Neuronal stem cell (in vitro differentiated cells): ENCODE results near the gene AMPD3.

ENCODE experiments used
- DNase-seq: peaks from one replicate; pipeline ENCODE4 v3.0.0-alpha.2; 2013; ENCODE audit warnings: low spot score
- H2AFZ ChIP-seq: one replicate; pipeline ENCODE4 v1.6.1; 2013; ENCODE audit warnings: mild to moderate bottlenecking, low read length, inconsistent platforms
- H2AK5ac ChIP-seq: 2 replicates; pipeline ENCODE4 v1.6.1; 2013; ENCODE audit warnings: low read depth, mild to moderate bottlenecking, inconsistent platforms, low read length, moderate library complexity, mixed read lengths
- H2BK120ac ChIP-seq: 2 replicates; pipeline ENCODE4 v1.6.1; 2013; ENCODE audit warnings: low read depth, mild to moderate bottlenecking, inconsistent platforms, low read length, moderate library complexity, mixed read lengths
- H2BK12ac ChIP-seq: one replicate; pipeline ENCODE4 v1.6.1; 2013; ENCODE audit warnings: low read length, inconsistent platforms
- H2BK15ac ChIP-seq: 2 replicates; pipeline ENCODE4 v1.6.1; 2013; ENCODE audit warnings: mild to moderate bottlenecking, low read length, inconsistent platforms, mixed read lengths
- H2BK5ac ChIP-seq: one replicate; pipeline ENCODE4 v1.6.1; 2013; ENCODE audit warnings: inconsistent platforms, mild to moderate bottlenecking, low read length, moderate library complexity
- H3K14ac ChIP-seq: one replicate; pipeline ENCODE4 v1.6.1; 2013; ENCODE audit warnings: low read length, inconsistent platforms
- H3K18ac ChIP-seq: 2 replicates; pipeline ENCODE4 v1.6.1; 2013; ENCODE audit warnings: low read length, inconsistent platforms
- H3K23ac ChIP-seq: 2 replicates; pipeline ENCODE4 v1.6.1; 2013; ENCODE audit warnings: low read depth, mild to moderate bottlenecking, mixed read lengths, low read length, inconsistent platforms; ENCODE audit not compliant: poor library complexity
- H3K27ac ChIP-seq: replicated peaks from 3 replicates; pipeline ENCODE4 v1.5.1; 2013; ENCODE audit warnings: low read length, inconsistent platforms
- H3K27me3 ChIP-seq, 3 experiments: 2 replicates each; pipeline ENCODE4 v1.6.1; 2013; ENCODE audit warnings: low read length in 3 of 3, mild to moderate bottlenecking in 2 of 3, inconsistent platforms in 1 of 3, low read depth in 1 of 3, mixed read lengths in 1 of 3, moderate library complexity in 1 of 3; ENCODE audit not compliant: control insufficient read depth in 3 of 3, insufficient read depth in 3 of 3
- H3K36me3 ChIP-seq, 2 donors: replicated peaks in 1 of 2; 2 replicates each; pipeline ENCODE4 v1.6.1; 2013; ENCODE audit warnings: low read length in 2 of 2; ENCODE audit not compliant: control insufficient read depth in 2 of 2, insufficient read depth in 2 of 2
- H3K4ac ChIP-seq: 2 replicates; pipeline ENCODE4 v1.6.1; 2013; ENCODE audit warnings: inconsistent platforms, mild to moderate bottlenecking, low read length, moderate library complexity
- H3K4me1 ChIP-seq, 2 donors: 1 replicate in 1 of 2; 2 replicates in 1 of 2; pipeline ENCODE4 v1.6.1; 2013; ENCODE audit warnings: low read length in 2 of 2, low read depth in 1 of 2; ENCODE audit not compliant: control insufficient read depth in 2 of 2, insufficient read depth in 1 of 2
- H3K4me2 ChIP-seq: one replicate; pipeline ENCODE4 v1.6.1; 2013; ENCODE audit warnings: mild to moderate bottlenecking, low read length, inconsistent platforms; ENCODE audit not compliant: insufficient read depth, poor library complexity, severe bottlenecking
- H3K4me3 ChIP-seq, 2 donors: 2 replicates each; pipeline ENCODE4 v1.5.1; 2013; ENCODE audit warnings: low read length in 2 of 2, mild to moderate bottlenecking in 2 of 2, inconsistent platforms in 1 of 2, moderate library complexity in 1 of 2
- H3K79me1 ChIP-seq: one replicate; pipeline ENCODE4 v1.6.1; 2013; ENCODE audit warnings: low read depth, mild to moderate bottlenecking, inconsistent platforms, low read length, moderate library complexity
- H3K9ac ChIP-seq: one replicate; pipeline ENCODE4 v1.6.1; 2013; ENCODE audit warnings: mild to moderate bottlenecking, low read depth, low read length, inconsistent platforms; ENCODE audit not compliant: poor library complexity
- H3K9me3 ChIP-seq, 2 donors: replicated peaks in 1 of 2; 2 replicates each; pipeline versions ENCODE3 to v1.6.1; 2013; ENCODE audit warnings: low read length in 2 of 2, mild to moderate bottlenecking in 2 of 2, inconsistent platforms in 1 of 2, low read depth in 1 of 2, mixed read lengths in 1 of 2, moderate library complexity in 1 of 2; ENCODE audit not compliant: control insufficient read depth in 2 of 2, insufficient read depth in 1 of 2
- H4K8ac ChIP-seq: one replicate; pipeline ENCODE4 v1.6.1; 2013; ENCODE audit warnings: low read depth, mild to moderate bottlenecking, inconsistent platforms, low read length, moderate library complexity
- H4K91ac ChIP-seq: one replicate; pipeline ENCODE4 v1.6.1; 2013; ENCODE audit warnings: low read length, low read depth, mild to moderate bottlenecking, inconsistent platforms; ENCODE audit not compliant: poor library complexity
- WGBS, 2 donors: extraction: QIAGEN DNeasy Blood & Tissue Kit; methylation state at CpG; one replicate each; pipeline ENCODE4 v1.1.7; 2013; ENCODE audit warnings: missing lambda C conversion rate in 2 of 2, mixed read lengths in 1 of 2; ENCODE audit not compliant: insufficient read length in 2 of 2, insufficient replicate concordance in 1 of 2; ENCODE audit errors: extremely low coverage in 2 of 2; 5-methylcytosine and 5-hydroxymethylcytosine counted together

AMPD3 gene

DNA sequence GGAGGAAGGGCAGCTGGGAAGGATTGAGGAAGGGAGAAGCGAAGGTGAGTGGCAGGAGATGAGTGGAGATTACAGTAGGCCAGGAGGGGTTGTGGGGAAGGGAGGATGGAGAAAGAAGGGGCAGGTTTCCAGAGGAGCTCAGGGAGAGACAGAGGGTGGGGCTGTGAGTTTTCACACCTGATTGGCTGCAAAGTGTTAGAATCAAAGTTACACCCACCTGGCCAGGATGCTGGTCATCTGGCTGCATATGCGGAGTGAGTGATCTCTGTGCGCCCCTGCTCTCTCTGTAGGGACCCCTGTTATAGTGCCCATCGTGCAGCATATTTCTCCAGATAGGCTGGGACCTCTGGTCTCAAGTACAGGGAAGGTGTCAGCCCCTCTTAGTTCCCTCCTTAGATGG is 18.3 kb downstream of the AMPD3 start:
- H2BK12ac ChIP-seq: no peak overlapping the region
- no peak for DNase-seq
- no peak overlapping the region for H3K23ac ChIP-seq
- H3K9ac ChIP-seq: no peak overlapping the region
- H3K36me3 ChIP-seq: no peaks in the 10 kb centered on the region
- H3K4me1 ChIP-seq: no peaks in the 10 kb centered on the region
- no peak overlapping the region for H4K91ac ChIP-seq
- H3K4me2 ChIP-seq: no peak overlapping the region
- no peak overlapping the region for H3K4me3 ChIP-seq
- no peak overlapping the region for H3K4ac ChIP-seq
- no peak overlapping the region for H4K8ac ChIP-seq
- H3K27me3 ChIP-seq: no peaks in the 10 kb centered on the region
- no peak overlapping the region for H2AK5ac ChIP-seq
- H3K18ac ChIP-seq: no peak overlapping the region
- H2BK15ac ChIP-seq: no peak overlapping the region
- H2BK5ac ChIP-seq: no peak overlapping the region
- H3K27ac ChIP-seq: no peak overlapping the region
- no CpG with 5 or more reads among the region's 4 CpGs for WGBS, 2 donors
- no peak overlapping the region for H2AFZ ChIP-seq
- no peak overlapping the region for H2BK120ac ChIP-seq
- no peaks in the 10 kb centered on the region for H3K79me1 ChIP-seq
- H3K14ac ChIP-seq: no peak overlapping the region
- no peaks in the 10 kb centered on the region for H3K9me3 ChIP-seq

DNA sequence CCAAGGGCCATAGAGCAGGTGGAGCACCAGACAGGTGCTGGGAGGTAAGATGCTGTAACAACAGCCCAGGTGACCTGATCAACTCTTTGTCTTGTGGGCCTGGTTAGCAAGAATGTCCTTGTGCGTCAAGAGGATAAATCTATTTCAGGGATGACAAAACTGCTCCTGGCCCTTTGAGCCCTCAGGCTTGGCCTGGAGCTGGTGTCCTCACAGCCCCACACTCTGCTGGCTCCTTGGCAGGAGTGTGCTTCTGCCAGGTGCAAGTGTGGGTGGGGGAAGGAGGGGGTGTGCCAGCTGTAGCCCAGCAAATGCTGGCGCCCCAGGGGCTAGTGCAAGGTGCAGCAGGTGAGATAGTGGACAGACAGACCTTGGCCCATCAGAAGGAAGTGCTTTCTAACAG is 19.5 kb downstream of the AMPD3 start:
- H2BK15ac ChIP-seq: no peak overlapping the region
- WGBS, 2 donors: no CpG with 5 or more reads among the region's 2 CpGs
- H2AK5ac ChIP-seq: no peak overlapping the region
- no peak overlapping the region for H3K9ac ChIP-seq
- no peak overlapping the region for H2BK120ac ChIP-seq
- no peaks in the 10 kb centered on the region for H3K79me1 ChIP-seq
- H3K27ac ChIP-seq: no peak overlapping the region
- H3K9me3 ChIP-seq: no peaks in the 10 kb centered on the region
- no peak overlapping the region for H3K18ac ChIP-seq
- H3K23ac ChIP-seq: no peak overlapping the region
- no peak overlapping the region for H4K91ac ChIP-seq
- no peak overlapping the region for H2BK12ac ChIP-seq
- no peak overlapping the region for H2BK5ac ChIP-seq
- no peak overlapping the region for H3K4me3 ChIP-seq
- H3K36me3 ChIP-seq: no peaks in the 10 kb centered on the region
- H3K27me3 ChIP-seq: no peaks in the 10 kb centered on the region
- H4K8ac ChIP-seq: no peak overlapping the region
- no peak overlapping the region for H3K14ac ChIP-seq
- H3K4ac ChIP-seq: no peak overlapping the region
- H3K4me2 ChIP-seq: no peak overlapping the region
- no peak overlapping the region for H2AFZ ChIP-seq
- H3K4me1 ChIP-seq: no peaks in the 10 kb centered on the region
- no peak for DNase-seq

GRCh38 chr11:10476342-10476741 is 21.3 kb downstream of the AMPD3 start:
- Histone ChIP-seq H2AFZ (no peak overlapping the region), H2AK5ac (no peak overlapping the region), H3K4ac (no peak overlapping the region), H3K18ac (no peak overlapping the region), H3K4me3 (no peak overlapping the region), H3K14ac (no peak overlapping the region), H2BK120ac (no peak overlapping the region), H3K4me1 (no peaks in the 10 kb centered on the region), H2BK15ac (no peak overlapping the region), H2BK12ac (no peak overlapping the region), H3K27ac (no peak overlapping the region), H4K8ac (no peak overlapping the region), H3K4me2 (no peak overlapping the region), H3K27me3 (no peaks in the 10 kb centered on the region), H3K23ac (no peak overlapping the region), H2BK5ac (no peak overlapping the region), H3K79me1 (no peaks in the 10 kb centered on the region), H3K36me3 (no peaks in the 10 kb centered on the region), H3K9ac (no peak overlapping the region), H4K91ac (no peak overlapping the region), H3K9me3 (no peaks in the 10 kb centered on the region)
- no peak for DNase-seq
- no CpG with 5 or more reads among the region's 1 CpG for WGBS, 2 donors

DNA sequence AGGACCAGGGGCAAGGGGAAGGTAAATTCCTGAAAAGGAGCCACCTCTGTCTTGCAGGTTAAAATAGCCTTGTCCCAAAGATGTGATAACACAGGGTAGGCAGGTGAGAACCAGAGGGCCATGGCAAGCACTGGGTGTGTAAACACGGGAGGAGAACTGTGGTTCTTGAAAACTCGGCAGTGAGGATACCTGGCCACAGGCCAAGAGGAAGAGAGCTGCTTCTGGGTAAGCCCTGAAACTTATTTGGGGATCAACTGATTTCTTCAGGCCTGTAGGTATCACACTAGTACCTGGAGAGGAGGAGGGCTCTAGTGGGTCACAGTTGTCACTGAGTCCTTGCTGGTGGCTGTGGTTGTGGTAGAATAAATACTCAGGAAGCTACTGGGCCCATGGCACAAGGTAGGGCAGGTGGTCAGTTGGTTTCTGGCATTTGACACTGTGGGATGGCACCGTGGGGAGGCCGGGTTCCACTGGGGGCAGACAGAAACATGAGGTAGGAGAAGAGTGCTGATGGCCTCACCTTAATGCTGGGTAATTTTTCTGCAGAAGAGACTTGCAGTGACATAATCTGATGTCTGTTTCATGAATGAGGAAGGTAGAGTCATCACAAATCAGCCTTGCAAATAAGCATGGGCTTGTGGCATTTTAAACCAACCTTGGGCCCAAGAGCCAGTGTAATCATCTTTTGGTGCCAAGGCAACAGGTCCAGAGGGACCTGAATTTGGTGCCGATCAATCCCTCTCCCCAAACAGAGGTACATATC is 22.0 kb downstream of the AMPD3 start:
- Histone ChIP-seq H3K14ac (peak overlapping the region; percentile 14), H2BK120ac (no peak overlapping the region), H3K4me2 (no peak overlapping the region), H2AK5ac (no peak overlapping the region), H3K27me3 (no peaks in the 10 kb centered on the region), H3K36me3 (no peaks in the 10 kb centered on the region), H3K23ac (no peak overlapping the region), H3K9me3 (no peaks in the 10 kb centered on the region), H2BK5ac (no peak overlapping the region), H3K27ac (no peak overlapping the region), H3K9ac (no peak overlapping the region), H3K4me3 (no peak overlapping the region), H2BK15ac (no peak overlapping the region), H3K4ac (peak overlapping the region; percentile 28), H4K91ac (no peak overlapping the region), H2AFZ (no peak overlapping the region), H3K79me1 (no peaks in the 10 kb centered on the region), H3K18ac (peak overlapping the region; percentile 24), H4K8ac (no peak overlapping the region), H2BK12ac (no peak overlapping the region), H3K4me1 (no peaks in the 10 kb centered on the region)
- no peak for DNase-seq
- no CpG with 5 or more reads among the region's 5 CpGs for WGBS, 2 donors
